Activated naive CD8-positive, alpha-beta T cell treated with anti-CD3 and anti-CD28 coated beads, Interleukin-2, amount 10 ng/mL, durations not matched to agents 7 days and 5 days (primary cell): Measurements from ENCODE around the gene PXK. TPM values are rescaled to one million over a fixed set of nuclear protein-coding genes. Genes with fewer than 3 reads are reported as not detected.

Experiments used
- ATAC-seq: fragments of 150-1000 bp; cut with Tn5 transposase; one replicate; pipeline ENCODE4 v1.10.0; 2021; ENCODE audit warnings: low read depth, moderate library complexity
- POLR2A ChIA-PET: fragments of 350-600 bp; sonication (Branson Sonifier 250); formaldehyde crosslinking; loops from one replicate; lab custom pipeline; 2021; ENCODE audit warnings: antibody characterized with exemption; lab: Charles Lee
- DNase-seq: peaks from one replicate; pipeline ENCODE4 v3.0.0; 2021
- H3K27ac Mint-ChIP-seq: one replicate; pipeline ENCODE4 v1.8.0; 2022; ENCODE audit warnings: mild to moderate bottlenecking, mixed read lengths
- H3K27me3 Mint-ChIP-seq: one replicate; pipeline ENCODE4 v1.8.0; 2022; ENCODE audit warnings: mild to moderate bottlenecking, moderate library complexity, mixed read lengths
- H3K36me3 Mint-ChIP-seq: one replicate; pipeline ENCODE4 v1.8.0; 2021; ENCODE audit warnings: mild to moderate bottlenecking, mixed read lengths
- H3K4me1 Mint-ChIP-seq: one replicate; pipeline ENCODE4 v1.8.0; 2021; ENCODE audit warnings: mixed read lengths
- H3K4me3 Mint-ChIP-seq: one replicate; pipeline ENCODE4 v1.8.0; 2022; ENCODE audit warnings: mild to moderate bottlenecking, moderate library complexity, mixed read lengths
- H3K9me3 Mint-ChIP-seq: one replicate; pipeline ENCODE4 v1.8.0; 2021; ENCODE audit warnings: mixed read lengths
- total RNA-seq, 2 experiments: library from RNA; stranded (reverse); gene quantifications; one replicate each; pipeline ENCODE4 v1.2.3, GENCODE V29; 2021

PXK gene
- total RNA-seq, 2 experiments from 2014 or later = 38.6 to 41.5 TPM

GRCh38 chr3:58341376-58341775, 8.7 kb downstream of the PXK start:
- DNase-seq = no peak
- H3K27me3 Mint-ChIP-seq = no peaks in the 10 kb centered on the region
- ATAC-seq = no peak
- POLR2A ChIA-PET = no interaction called here
- H3K27ac Mint-ChIP-seq = no peak overlapping the region
- no peaks in the 10 kb centered on the region for H3K9me3 Mint-ChIP-seq
- H3K4me3 Mint-ChIP-seq = no peak overlapping the region
- H3K4me1 Mint-ChIP-seq = peaks cover 16% of the 10 kb centered on the region
- peaks cover 32% of the 10 kb centered on the region for H3K36me3 Mint-ChIP-seq

DNA sequence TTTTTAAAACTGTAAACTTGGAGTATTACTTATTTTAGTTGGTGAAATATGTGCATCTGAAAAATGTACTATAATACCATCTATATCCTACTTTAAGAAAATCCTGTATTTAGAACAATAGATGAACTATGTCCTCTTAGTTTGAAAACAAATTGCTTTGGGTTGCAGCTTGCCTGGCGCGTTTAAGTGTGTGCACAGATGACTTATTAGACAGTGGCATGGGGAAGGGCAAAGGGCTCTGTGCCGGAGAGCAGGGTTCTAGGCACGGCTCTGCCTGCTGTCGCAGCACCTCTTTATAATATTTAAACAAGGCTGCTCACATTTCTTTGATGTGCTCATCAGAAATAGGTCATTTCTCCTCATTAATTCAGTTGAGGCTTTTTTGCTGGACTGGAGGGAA, 10.0 kb downstream of the PXK start:
- DNase-seq (no peak), ATAC-seq (no peak)
- no peak overlapping the region for H3K27ac Mint-ChIP-seq
- H3K36me3 Mint-ChIP-seq = peaks cover 39% of the 10 kb centered on the region
- no peaks in the 10 kb centered on the region for H3K27me3 Mint-ChIP-seq
- H3K4me1 Mint-ChIP-seq = peaks cover 21% of the 10 kb centered on the region
- H3K9me3 Mint-ChIP-seq = no peaks in the 10 kb centered on the region
- H3K4me3 Mint-ChIP-seq = no peak overlapping the region
- POLR2A ChIA-PET = no interaction called here

DNA sequence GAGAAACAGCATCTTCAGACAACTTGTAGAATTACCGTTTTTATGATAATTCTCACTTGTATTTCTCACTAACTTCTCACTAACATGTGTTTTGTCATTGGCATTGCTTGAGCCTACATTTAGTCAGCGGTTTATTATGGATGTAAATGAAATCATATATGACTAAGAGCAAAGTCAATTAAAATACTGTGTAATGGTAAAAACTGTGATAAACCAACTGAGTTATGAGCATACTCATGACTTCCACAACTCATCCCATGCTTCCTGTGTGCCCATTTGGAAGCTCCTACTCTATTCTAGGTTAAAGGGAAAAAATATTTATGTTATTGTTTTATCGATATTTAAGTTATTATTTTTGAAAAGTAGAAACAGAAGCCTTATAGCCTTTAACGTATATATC, 12.8 kb downstream of the PXK start:
- H3K27me3 Mint-ChIP-seq = no peaks in the 10 kb centered on the region
- peaks cover 46% of the 10 kb centered on the region for H3K36me3 Mint-ChIP-seq
- peaks cover under 1% of the 10 kb centered on the region for H3K9me3 Mint-ChIP-seq
- H3K4me1 Mint-ChIP-seq = peaks cover 42% of the 10 kb centered on the region
- DNase-seq (no peak), ATAC-seq (no peak)
- no peak overlapping the region for H3K4me3 Mint-ChIP-seq
- H3K27ac Mint-ChIP-seq = no peak overlapping the region
- POLR2A ChIA-PET = no interaction called here

DNA sequence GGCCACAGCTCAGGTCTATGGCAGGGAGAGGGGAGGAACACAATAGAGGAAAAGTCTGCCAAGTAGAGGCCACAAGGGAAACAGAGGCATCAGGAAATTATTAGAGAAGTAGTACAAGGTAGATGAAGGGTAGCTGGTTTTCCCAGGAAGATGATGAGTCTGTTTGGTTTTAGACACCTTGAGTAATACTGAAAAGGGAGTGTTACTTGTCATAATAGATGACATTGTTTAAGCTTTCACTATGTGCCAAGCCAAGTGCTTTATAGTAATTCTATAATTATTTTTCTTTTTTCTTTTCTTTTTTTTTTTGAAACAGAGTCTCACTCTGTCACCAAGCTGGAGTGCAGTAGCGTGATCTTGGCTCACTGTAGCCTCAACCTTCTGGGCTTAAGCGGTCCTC, 13.7 kb downstream of the PXK start:
- Mint-ChIP-seq H3K27ac (peak overlapping the region; percentile 60), H3K27me3 (no peaks in the 10 kb centered on the region), H3K36me3 (peaks cover 47% of the 10 kb centered on the region), H3K4me1 (peaks cover 46% of the 10 kb centered on the region), H3K9me3 (peaks cover 5% of the 10 kb centered on the region), H3K4me3 (no peak overlapping the region)
- DNase-seq (no peak), ATAC-seq (no peak)
- POLR2A ChIA-PET = interaction anchor here (1.7 kb wide), 1 partner anchor 13 kb away, joined by 5 read pairs; no protein-coding TSS in a partner anchor

DNA sequence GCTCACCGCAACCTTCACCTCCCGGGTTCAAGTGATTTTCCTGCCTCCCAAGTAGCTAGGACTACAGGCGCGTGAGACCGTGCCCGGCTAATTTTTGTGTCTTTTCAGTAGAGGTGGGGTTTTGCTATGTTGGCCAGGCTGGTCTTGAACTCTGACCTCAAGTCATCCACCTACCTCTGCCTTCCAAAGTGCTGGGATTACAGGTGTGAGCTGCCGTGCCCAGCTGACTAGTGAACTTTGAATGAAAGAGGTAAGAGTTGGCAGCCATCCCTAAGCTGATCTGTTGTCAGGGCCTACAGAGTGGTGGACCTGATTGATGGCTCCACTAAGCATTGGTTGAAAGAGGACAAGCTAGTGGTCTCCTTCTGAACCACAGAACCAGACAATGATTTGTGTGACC, 15.3 kb downstream of the PXK start:
- H3K4me1 Mint-ChIP-seq = peaks cover 59% of the 10 kb centered on the region
- ATAC-seq = no peak

DNA sequence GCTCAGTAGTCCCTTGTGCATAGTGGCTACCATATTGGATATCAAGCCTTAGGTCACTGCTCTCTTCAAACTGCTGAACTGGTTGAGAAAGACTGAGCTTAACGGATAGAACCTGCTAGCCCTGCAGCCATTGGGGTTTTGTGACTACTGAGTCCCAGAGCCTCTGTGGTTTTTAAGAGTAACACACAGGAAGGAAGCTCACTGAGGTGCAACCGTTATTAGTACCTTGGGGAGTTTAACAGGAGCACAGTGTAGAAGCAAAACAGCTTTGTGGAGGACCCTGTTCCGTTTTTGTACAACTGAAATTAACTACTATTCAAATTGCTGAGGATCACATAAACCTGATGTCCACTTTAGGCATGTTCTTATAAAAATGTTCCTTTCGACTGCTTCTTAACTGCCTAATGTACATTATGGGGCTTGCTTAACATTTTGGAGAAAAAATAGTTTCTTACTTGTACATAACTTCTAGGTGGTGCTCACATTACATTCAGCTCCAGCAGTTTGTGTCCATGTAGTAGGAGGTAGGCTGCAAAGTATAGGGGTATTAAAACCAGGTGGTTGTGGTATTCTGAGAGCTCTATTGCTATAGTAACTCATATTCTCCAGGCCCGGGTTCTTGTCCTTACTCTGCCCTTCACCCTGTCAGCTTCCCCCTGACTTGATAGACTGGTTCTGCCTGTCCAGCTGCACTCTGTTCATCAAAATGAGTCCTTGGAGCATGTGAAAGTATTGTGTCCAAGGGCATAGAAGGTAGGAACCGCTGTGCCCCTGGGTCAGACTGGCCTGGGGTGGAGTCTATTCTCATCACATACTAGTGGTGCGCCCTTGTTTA, 17.3 kb downstream of the PXK start:
- Mint-ChIP-seq H3K4me1 (peaks cover 72% of the 10 kb centered on the region), H3K36me3 (peaks cover 36% of the 10 kb centered on the region), H3K27me3 (no peaks in the 10 kb centered on the region), H3K9me3 (peaks cover 5% of the 10 kb centered on the region), H3K4me3 (peak overlapping the region; percentile 64), H3K27ac (peak overlapping the region; percentile 87)
- DNase-seq (no peak), ATAC-seq (peak; percentile 58)
- POLR2A ChIA-PET = interaction anchor here (0.7 to 3.6 kb wide), 3 partner anchors 12 to 44 kb away, joined by 3 to 38 read pairs (median 4); partner anchors contain the start of genes HTD2, PXK and RPP14

More for the DNA sequence above, 15.3 kb downstream of the PXK start:
- Mint-ChIP-seq H3K27me3 (no peaks in the 10 kb centered on the region), H3K9me3 (peaks cover 5% of the 10 kb centered on the region), H3K36me3 (peaks cover 43% of the 10 kb centered on the region), H3K27ac (no peak overlapping the region), H3K4me3 (no peak overlapping the region)
- no peak for DNase-seq
- POLR2A ChIA-PET = interaction anchor here (3.6 kb wide), 1 partner anchor 13 kb away, joined by 38 read pairs; the partner anchor contains the start of gene PXK

GRCh38 chr3:58350627-58351013, 17.9 kb downstream of the PXK start:
- no peaks in the 10 kb centered on the region for H3K27me3 Mint-ChIP-seq
- H3K36me3 Mint-ChIP-seq = peaks cover 35% of the 10 kb centered on the region
- DNase-seq (no peak), ATAC-seq (no peak)
- peaks cover 5% of the 10 kb centered on the region for H3K9me3 Mint-ChIP-seq
- H3K4me3 Mint-ChIP-seq = peak overlapping the region; percentile 64
- peaks cover 75% of the 10 kb centered on the region for H3K4me1 Mint-ChIP-seq
- POLR2A ChIA-PET = interaction anchor here (1.2 to 3.6 kb wide), 2 partner anchors 13 to 16 kb away, joined by 3 to 38 read pairs; partner anchors contain the start of gene PXK
- peak overlapping the region; percentile 87 for H3K27ac Mint-ChIP-seq

- Mint-ChIP-seq H3K9me3 (peaks cover 5% of the 10 kb centered on the region), H3K36me3 (peaks cover 31% of the 10 kb centered on the region), H3K27ac (peak overlapping the region; percentile 17), H3K4me3 (peak overlapping the region; percentile 16), H3K27me3 (no peaks in the 10 kb centered on the region), H3K4me1 (peaks cover 74% of the 10 kb centered on the region)
- POLR2A ChIA-PET = interaction anchor here (1.1 kb wide), 1 partner anchor 17 kb away, joined by 3 read pairs; no protein-coding TSS in a partner anchor
- ATAC-seq = no peak
- no peak for DNase-seq
These were observed 19.2 kb downstream of the PXK start for GRCh38 chr3:58351920-58352319.

DNA sequence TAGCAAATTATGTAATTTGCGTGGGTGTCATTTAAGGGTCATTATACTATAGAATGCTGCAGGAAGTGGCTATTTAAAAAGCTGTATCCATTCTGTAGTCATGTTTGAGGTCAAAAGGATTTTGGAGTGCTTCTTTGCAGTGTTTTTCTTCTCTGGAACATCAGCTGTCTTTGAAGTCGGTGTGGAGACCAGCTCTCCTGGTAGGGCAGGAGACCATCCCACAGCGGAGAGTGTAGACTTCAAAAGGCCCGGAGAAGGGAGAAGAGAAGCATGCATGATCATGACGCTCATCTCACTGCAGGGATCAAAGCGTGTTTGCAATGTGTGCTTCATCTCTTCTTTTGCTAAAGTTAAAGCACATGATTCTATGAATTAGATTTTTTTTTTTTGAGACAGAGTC, 19.9 kb downstream of the PXK start:
- H3K27ac Mint-ChIP-seq = peak overlapping the region; percentile 76
- POLR2A ChIA-PET = interaction anchor here (1.1 kb wide), 1 partner anchor 18 kb away, joined by 3 read pairs; no protein-coding TSS in a partner anchor
- peak overlapping the region; percentile 62 for H3K4me3 Mint-ChIP-seq
- ATAC-seq (no peak), DNase-seq (no peak)
- peaks cover 76% of the 10 kb centered on the region for H3K4me1 Mint-ChIP-seq
- peaks cover 5% of the 10 kb centered on the region for H3K9me3 Mint-ChIP-seq
- H3K27me3 Mint-ChIP-seq = no peaks in the 10 kb centered on the region
- peaks cover 26% of the 10 kb centered on the region for H3K36me3 Mint-ChIP-seq

DNA sequence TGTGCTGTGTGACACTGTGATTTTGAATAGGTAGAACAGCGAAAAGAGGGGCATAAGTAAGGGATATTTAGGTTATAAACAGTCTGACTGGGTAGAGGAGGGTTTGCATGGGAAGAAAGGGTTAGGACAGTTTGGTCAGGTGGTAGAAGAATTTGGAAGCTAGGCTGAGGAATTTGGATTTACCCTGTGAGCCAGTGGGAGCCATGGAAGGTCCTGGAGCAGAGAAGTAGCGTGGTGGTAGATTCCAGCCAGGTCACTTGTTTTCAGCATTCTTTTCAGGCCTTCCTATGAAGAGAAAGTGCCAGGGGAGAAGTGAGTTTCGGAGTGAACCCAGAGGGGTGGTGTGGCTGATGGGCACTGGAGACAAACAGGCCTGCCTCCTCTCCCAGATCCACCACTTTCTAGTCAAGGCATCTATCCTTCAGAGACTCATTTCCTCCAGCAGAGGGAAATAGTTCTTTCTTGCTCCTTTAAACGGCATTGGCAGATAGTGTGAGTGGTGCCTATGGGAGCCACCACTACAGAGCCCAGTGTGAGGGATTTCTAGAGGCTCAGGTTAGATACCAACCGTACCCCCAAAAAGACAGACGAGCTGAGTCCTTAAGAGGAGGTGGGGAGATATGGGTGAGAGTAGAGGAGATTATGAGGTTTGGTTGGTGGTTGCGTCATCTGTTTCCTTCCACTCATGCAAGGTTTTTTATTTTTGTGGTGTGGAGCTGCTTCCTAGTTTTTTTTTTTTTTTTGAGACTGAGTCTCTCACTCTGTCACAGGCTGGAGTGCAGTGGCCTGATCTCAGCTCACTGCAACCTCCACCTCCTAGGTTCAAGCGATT, 21.2 kb downstream of the PXK start:
- peak; percentile 42 for DNase-seq
- Mint-ChIP-seq H3K4me1 (peaks cover 71% of the 10 kb centered on the region), H3K4me3 (peak overlapping the region; percentile 88), H3K27ac (peak overlapping the region; percentile 97), H3K27me3 (no peaks in the 10 kb centered on the region), H3K36me3 (peaks cover 19% of the 10 kb centered on the region), H3K9me3 (peaks cover 5% of the 10 kb centered on the region)
- peak; percentile 79 for ATAC-seq
- POLR2A ChIA-PET = interaction anchor here (0.6 to 2.0 kb wide), 6 partner anchors 18 to 322 kb away, joined by 3 to 6 read pairs (median 4); partner anchors contain the start of genes HTD2, PXK and RPP14

DNA sequence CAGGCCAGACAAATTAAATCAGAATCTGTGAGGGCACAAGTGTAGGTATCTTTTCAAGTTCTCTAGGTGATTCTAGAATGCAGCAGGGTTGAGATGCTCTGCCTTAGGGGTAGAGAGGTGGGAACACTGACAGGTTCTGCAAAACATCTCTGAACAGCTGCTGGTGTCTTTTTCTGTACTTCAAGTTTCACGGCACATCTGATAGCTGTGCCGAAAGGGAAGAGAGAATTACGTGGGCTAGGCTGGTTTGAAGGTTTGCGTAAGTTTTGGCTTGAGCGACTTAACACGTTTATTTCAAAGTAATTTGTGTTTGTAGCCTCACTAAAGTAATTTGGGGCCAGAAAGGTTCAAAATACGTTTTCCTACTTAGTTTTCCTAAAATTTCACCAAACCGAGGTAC, 22.5 kb downstream of the PXK start:
- ATAC-seq = no peak
- H3K36me3 Mint-ChIP-seq = peaks cover 11% of the 10 kb centered on the region
- peaks cover 60% of the 10 kb centered on the region for H3K4me1 Mint-ChIP-seq
- no peak for DNase-seq
- POLR2A ChIA-PET = interaction anchor here (2.0 kb wide), 1 partner anchor 49 kb away, joined by 6 read pairs; the partner anchor contains the start of genes HTD2 and RPP14
- no peak overlapping the region for H3K4me3 Mint-ChIP-seq
- no peaks in the 10 kb centered on the region for H3K27me3 Mint-ChIP-seq
- H3K9me3 Mint-ChIP-seq = peaks cover 5% of the 10 kb centered on the region
- peak overlapping the region; percentile 97 for H3K27ac Mint-ChIP-seq

- no peaks in the 10 kb centered on the region for H3K9me3 Mint-ChIP-seq
- no peak for DNase-seq
- H3K4me3 Mint-ChIP-seq = peak overlapping the region; percentile 19
- peaks cover 52% of the 10 kb centered on the region for H3K4me1 Mint-ChIP-seq
- POLR2A ChIA-PET = no interaction called here
- ATAC-seq = no peak
- no peaks in the 10 kb centered on the region for H3K27me3 Mint-ChIP-seq
- H3K27ac Mint-ChIP-seq = peak overlapping the region; percentile 54
- H3K36me3 Mint-ChIP-seq = peaks cover 4% of the 10 kb centered on the region
These were observed 23.4 kb downstream of the PXK start for GRCh38 chr3:58356054-58356453.

DNA sequence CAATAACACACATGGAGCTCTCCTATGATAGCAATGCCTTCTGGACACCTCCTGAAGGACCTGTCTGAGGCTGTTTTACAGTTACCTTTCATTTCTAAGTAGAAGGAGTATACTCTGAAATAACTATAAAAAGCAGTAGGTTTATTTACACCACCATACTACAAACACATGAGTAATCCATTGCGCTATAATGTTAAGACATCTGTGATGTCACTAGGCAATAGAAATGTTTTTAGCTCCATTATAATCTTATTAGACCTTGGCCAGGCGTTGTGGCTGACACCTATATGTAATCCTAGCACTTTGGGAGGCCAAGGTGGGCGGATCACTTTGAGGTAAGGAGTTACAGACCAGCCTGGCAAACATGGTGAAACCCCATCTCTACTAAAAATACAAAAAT, 24.7 kb downstream of the PXK start:
- ATAC-seq = no peak
- peaks cover 6% of the 10 kb centered on the region for H3K36me3 Mint-ChIP-seq
- no peaks in the 10 kb centered on the region for H3K27me3 Mint-ChIP-seq
- POLR2A ChIA-PET = no interaction called here
- no peak for DNase-seq
- H3K4me3 Mint-ChIP-seq = peak overlapping the region; percentile 30
- peaks cover 42% of the 10 kb centered on the region for H3K4me1 Mint-ChIP-seq
- peak overlapping the region; percentile 78 for H3K27ac Mint-ChIP-seq
- no peaks in the 10 kb centered on the region for H3K9me3 Mint-ChIP-seq
